Psoas muscle (tissue), 8 donors: Measurements from ENCODE around the gene UBE2H. TPM values are rescaled to one million over a fixed set of nuclear protein-coding genes. Genes with fewer than 3 reads are reported as not detected.

Source experiments
- ATAC-seq, 4 donors: fragments of 200-7000 bp; cut with Tn5 transposase; one replicate each; pipeline ENCODE4 v1.9.1; 2020; ENCODE audit warnings: moderate library complexity in 3 of 4, mild to moderate bottlenecking in 2 of 4
- DNase-seq, 2 donors: peaks; one replicate each; pipeline ENCODE4 v3.0.0-alpha.2; 2020
- H3K27ac ChIP-seq: fragments of 200-600 bp; one replicate; pipeline ENCODE4 v1.8.0; 2022
- H3K27me3 ChIP-seq, 3 donors: fragments of 200-600 bp in 1 of 3; one replicate each; pipeline versions ENCODE4 v1.6.1 to v1.8.0; 2013 to 2022; ENCODE audit warnings: low read length in 2 of 3, mild to moderate bottlenecking in 2 of 3, moderate library complexity in 1 of 3; ENCODE audit not compliant: insufficient read depth in 3 of 3
- H3K36me3 ChIP-seq, 2 donors: fragments of 200-600 bp in 1 of 2; one replicate each; pipeline versions ENCODE4 v1.6.1 to v1.8.0; 2013 to 2022; ENCODE audit warnings: low read depth in 1 of 2, mild to moderate bottlenecking in 1 of 2, moderate library complexity in 1 of 2; ENCODE audit not compliant: insufficient read depth in 1 of 2
- H3K4me1 ChIP-seq: fragments of 200-600 bp; one replicate; pipeline ENCODE4 v1.8.0; 2022
- H3K4me3 ChIP-seq: fragments of 200-600 bp; one replicate; pipeline ENCODE4 v1.8.0; 2022; ENCODE audit warnings: mild to moderate bottlenecking
- H3K9me3 ChIP-seq: fragments of 200-600 bp; one replicate; pipeline ENCODE4 v1.8.0; 2022
- WGBS, 3 donors: extraction: QIAGEN DNeasy Blood & Tissue Kit; methylation state at CpG; one replicate each; pipeline versions ENCODE4 v1.1.6 to v1.1.7; 2013; 5-methylcytosine and 5-hydroxymethylcytosine counted together
- intact Hi-C, 2 donors: fragments of 100-400 bp; cut with DNase I; formaldehyde crosslinking; loops; one replicate each; pipeline versions ENCODE4 v1.11.0 to v1.14.2; 2022
- polyA plus RNA-seq, 3 donors: library from polyadenylated mRNA; stranded (reverse); fragments of 200-250 nt; gene quantifications; one replicate each; pipeline ENCODE4 v1.2.3, GENCODE V29; 2013
- total RNA-seq, 4 donors: library from RNA; stranded (reverse); fragmentation: NEBNext Ultra II Directional in 2 of 4; extraction: Animal tissue kit (Norgen Biotek cat#: 25700) in 2 of 4; gene quantifications; one replicate each; pipeline versions ENCODE4 v1.2.1 to v1.2.4, GENCODE V29; 2021 to 2023
- TF ChIP-seq, protein P1 (sequence below): fragments of 200-600 bp; IDR thresholded peaks from one replicate; pipeline ENCODE4 v1.8.0; 2022; ENCODE audit warnings: antibody characterized with exemption
- donor health status: healthy with polysubstance abuse.
- donor health status: DM: no; HTN: no; CAD: no; lungs with moderate emphysema.
- donor health status: Bipolar disorder and iron deficiency.
- donor health status: healthy.
- donor health status: DM: yes; HTN: yes; CAD: no.
- donor health status: DM: no; HTN: no; CAD: no.
- donor health status: DM: no; HTN: no; CAD: no.
- donor health status: DM: yes; HTN: yes; CAD: no.

UBE2H gene
- total and polyA plus RNA-seq, 7 donors: 17.3 to 115 (median 77.3) TPM

DNA sequence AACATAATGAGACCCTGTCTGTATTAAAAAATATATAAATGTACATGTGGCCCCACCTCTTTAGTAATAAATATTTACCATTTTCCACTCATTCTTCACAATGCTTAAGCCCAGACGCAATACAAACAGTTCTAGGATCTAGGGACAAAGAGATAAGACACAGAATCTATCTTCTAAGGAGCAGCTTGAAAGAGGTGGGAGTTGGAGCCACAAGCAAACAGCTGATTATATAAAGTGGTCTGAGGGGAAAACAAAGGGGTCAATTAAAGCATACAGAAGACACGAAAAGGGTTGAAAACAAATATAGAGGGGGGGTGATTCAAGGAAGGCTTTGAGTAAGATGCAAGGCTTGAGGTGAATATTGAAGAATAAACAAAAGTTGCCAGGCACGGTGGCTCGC is 43.1 kb downstream of the UBE2H start:
- TF ChIP-seq, protein P1, sequence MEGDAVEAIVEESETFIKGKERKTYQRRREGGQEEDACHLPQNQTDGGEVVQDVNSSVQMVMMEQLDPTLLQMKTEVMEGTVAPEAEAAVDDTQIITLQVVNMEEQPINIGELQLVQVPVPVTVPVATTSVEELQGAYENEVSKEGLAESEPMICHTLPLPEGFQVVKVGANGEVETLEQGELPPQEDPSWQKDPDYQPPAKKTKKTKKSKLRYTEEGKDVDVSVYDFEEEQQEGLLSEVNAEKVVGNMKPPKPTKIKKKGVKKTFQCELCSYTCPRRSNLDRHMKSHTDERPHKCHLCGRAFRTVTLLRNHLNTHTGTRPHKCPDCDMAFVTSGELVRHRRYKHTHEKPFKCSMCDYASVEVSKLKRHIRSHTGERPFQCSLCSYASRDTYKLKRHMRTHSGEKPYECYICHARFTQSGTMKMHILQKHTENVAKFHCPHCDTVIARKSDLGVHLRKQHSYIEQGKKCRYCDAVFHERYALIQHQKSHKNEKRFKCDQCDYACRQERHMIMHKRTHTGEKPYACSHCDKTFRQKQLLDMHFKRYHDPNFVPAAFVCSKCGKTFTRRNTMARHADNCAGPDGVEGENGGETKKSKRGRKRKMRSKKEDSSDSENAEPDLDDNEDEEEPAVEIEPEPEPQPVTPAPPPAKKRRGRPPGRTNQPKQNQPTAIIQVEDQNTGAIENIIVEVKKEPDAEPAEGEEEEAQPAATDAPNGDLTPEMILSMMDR: no peak
- no peak for DNase-seq
- no peak overlapping the region for H3K27ac ChIP-seq
- no peaks in the 10 kb centered on the region for H3K9me3 ChIP-seq
- H3K36me3 ChIP-seq: no peaks in the 10 kb centered on the region
- no peak overlapping the region for H3K4me3 ChIP-seq
- intact Hi-C loops: loop anchor here (5.0 to 10.0 kb wide), 2 partner anchors 43 to 55 kb away; partner anchors contain the start of gene UBE2H (in 2 of the 2)
- no peaks in the 10 kb centered on the region for H3K27me3 ChIP-seq
- no peak for ATAC-seq
- 95 to 98% (median 98%) methylated on average over 4 of the region's 4 CpGs for WGBS, 3 donors
- peaks cover 75% of the 10 kb centered on the region for H3K4me1 ChIP-seq

DNA sequence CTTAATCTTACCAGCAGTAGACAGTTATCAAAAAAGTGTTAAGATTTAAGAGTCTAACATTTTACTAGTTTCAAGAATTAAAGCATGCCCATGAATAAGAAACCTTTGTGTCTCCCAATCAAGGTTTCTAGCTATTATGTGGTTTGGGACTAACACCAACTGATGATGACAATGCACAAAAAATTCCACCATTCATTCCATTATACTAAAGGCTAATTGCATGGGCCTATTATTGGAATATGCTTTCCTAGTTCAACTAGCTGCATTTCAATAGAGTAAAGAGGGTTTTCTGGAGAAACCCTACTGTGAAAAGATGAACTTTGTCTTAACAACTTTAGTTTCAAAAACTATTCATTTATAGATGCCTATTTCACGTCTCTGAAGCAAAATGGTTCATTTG is 44.6 kb downstream of the UBE2H start:
- H3K9me3 ChIP-seq: no peaks in the 10 kb centered on the region
- H3K4me3 ChIP-seq: no peak overlapping the region
- DNase-seq (no peak), ATAC-seq (no peak)
- intact Hi-C loops: loop anchor here (5.0 to 10.0 kb wide), 2 partner anchors 44 to 53 kb away; partner anchors contain the start of gene UBE2H (in 1 of the 2)
- peak overlapping the region; percentile 38 for H3K27ac ChIP-seq
- H3K27me3 ChIP-seq: no peaks in the 10 kb centered on the region
- H3K4me1 ChIP-seq: peaks cover 77% of the 10 kb centered on the region
- TF ChIP-seq, protein P1: no peak
- 67 to 87% (median 82%) methylated on average over 1 of the region's 1 CpG for WGBS, 3 donors
- no peaks in the 10 kb centered on the region for H3K36me3 ChIP-seq

DNA sequence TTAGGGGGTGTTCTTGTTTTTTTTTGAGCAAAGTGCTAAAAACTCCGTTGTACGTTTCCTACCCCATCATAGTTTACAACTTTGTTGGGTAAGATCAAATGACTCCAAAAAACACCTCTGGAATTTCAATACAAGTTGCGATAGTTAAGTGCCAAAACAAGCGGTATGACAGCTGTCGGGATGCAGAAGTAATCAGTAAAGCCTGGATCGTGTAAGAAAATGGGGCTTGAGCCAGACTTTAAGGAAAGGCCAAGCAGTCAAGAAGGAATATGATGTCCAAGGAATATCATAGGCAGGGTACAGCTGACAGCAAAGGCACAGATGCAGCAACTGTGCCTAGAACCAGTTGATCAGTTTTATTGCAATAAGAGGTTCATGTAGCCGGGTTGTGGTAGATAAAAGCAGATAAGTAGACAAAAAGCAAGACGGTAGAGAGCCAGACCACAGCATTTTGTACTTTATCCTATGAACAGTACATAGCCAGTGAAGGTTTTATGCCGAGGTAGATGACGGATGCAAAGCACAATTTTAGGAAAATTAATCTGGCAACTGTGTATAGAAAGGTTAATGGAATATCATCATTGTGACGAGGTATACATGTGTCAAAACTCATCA is 45.5 kb downstream of the UBE2H start:
- H3K27ac ChIP-seq: peak overlapping the region; percentile 38
- ATAC-seq: peak in 2 of 4 donors; percentile 45 to 59
- peak overlapping the region; percentile 17 for H3K4me3 ChIP-seq
- WGBS, 3 donors: 36 to 49% (median 37%) methylated on average over 11 of the region's 11 CpGs
- no peaks in the 10 kb centered on the region for H3K27me3 ChIP-seq
- DNase-seq: no peak
- H3K4me1 ChIP-seq: peaks cover 73% of the 10 kb centered on the region
- TF ChIP-seq, protein P1: no peak
- H3K9me3 ChIP-seq: no peaks in the 10 kb centered on the region
- intact Hi-C loops: loop anchor here (5.0 to 10.0 kb wide), 2 partner anchors 45 to 52 kb away; partner anchors contain the start of gene UBE2H (in 1 of the 2)
- H3K36me3 ChIP-seq: no peaks in the 10 kb centered on the region

DNA sequence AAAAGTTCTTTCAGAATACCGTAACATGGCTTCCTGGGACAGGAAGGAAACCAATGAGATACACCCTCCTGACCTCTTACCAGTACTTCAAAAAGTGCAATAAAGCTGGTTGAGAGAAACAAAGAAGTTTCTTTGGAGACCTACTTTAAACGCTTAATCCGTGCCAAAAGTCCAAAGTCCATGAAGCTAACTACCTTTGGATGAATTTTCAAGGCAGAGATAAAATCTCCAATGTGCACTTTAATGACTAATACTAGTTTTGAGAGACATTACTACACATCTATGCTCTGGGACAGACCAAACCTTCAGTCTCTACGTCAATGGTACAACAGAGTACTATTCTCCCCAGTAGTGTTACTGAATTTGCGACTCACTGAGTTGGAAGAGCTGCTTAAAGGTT is 46.1 kb downstream of the UBE2H start:
- H3K9me3 ChIP-seq: no peaks in the 10 kb centered on the region
- TF ChIP-seq, protein P1: no peak
- 61 to 77% (median 63%) methylated on average over 5 of the region's 5 CpGs for WGBS, 3 donors
- peak overlapping the region; percentile 38 for H3K27ac ChIP-seq
- DNase-seq: no peak
- no peaks in the 10 kb centered on the region for H3K27me3 ChIP-seq
- intact Hi-C loops: loop anchor here (5.0 to 10.0 kb wide), 2 partner anchors 46 to 52 kb away; partner anchors contain the start of gene UBE2H (in 1 of the 2)
- ATAC-seq: peak in 2 of 4 donors; percentile 39 to 48
- H3K36me3 ChIP-seq: peaks cover 0 to 1% of the 10 kb centered on the region in 2 donors
- no peak overlapping the region for H3K4me3 ChIP-seq
- peaks cover 73% of the 10 kb centered on the region for H3K4me1 ChIP-seq
